ENCODE data around the gene APLP2.
A peak's percentile ranks its signal among the peaks of the same experiment; 100 is the strongest.

Gene APLP2

GRCh38 chr11:130156108-130157022, 86.7 kb downstream of the APLP2 start:
- TF ChIP-seq ESRRG (CRISPR knock-in tag; IDR thresholded peaks at IDR 0.05) = no peak
- no peak for TF ChIP-seq ISL1 (CRISPR knock-in tag; IDR thresholded peaks at IDR 0.05)
- no peak for TF ChIP-seq POU6F1 (CRISPR knock-in tag; IDR thresholded peaks at IDR 0.05; ENCODE audit: borderline replicate concordance, low read depth)
- TF ChIP-seq ZNF8 (CRISPR knock-in tag; IDR thresholded peaks at IDR 0.05) = no peak
- no peak for TF ChIP-seq PATZ1 (CRISPR knock-in tag; IDR thresholded peaks at IDR 0.05; ENCODE audit: borderline replicate concordance)
- no peak for TF ChIP-seq OSR1 (CRISPR knock-in tag; IDR thresholded peaks at IDR 0.05)
- no peak for TF ChIP-seq ARNTL (CRISPR knock-in tag; IDR thresholded peaks at IDR 0.05; ENCODE audit: borderline replicate concordance, low read depth)
- peak; percentile 40 for ATAC-seq

- no peak for TF ChIP-seq OSR1 (CRISPR knock-in tag; IDR thresholded peaks at IDR 0.05)
- no peak for TF ChIP-seq ISL1 (CRISPR knock-in tag; IDR thresholded peaks at IDR 0.05)
- TF ChIP-seq PPARA (CRISPR knock-in tag; IDR thresholded peaks at IDR 0.05; ENCODE audit: borderline replicate concordance) = no peak
- no peak for TF ChIP-seq ESRRG (CRISPR knock-in tag; IDR thresholded peaks at IDR 0.05)
- TF ChIP-seq CSDC2 (CRISPR knock-in tag; IDR thresholded peaks at IDR 0.05) = no peak
- TF ChIP-seq RARB (CRISPR knock-in tag; IDR thresholded peaks at IDR 0.05) = no peak
- TF ChIP-seq BACH2 (CRISPR knock-in tag; IDR thresholded peaks at IDR 0.05; ENCODE audit: borderline replicate concordance) = no peak
- no peak for TF ChIP-seq ZC3H10 (CRISPR knock-in tag; IDR thresholded peaks at IDR 0.05)
- TF ChIP-seq TCF4 (CRISPR knock-in tag; IDR thresholded peaks at IDR 0.05; ENCODE audit: borderline replicate concordance) = no peak
- no peak for TF ChIP-seq CREB5 (CRISPR knock-in tag; IDR thresholded peaks at IDR 0.05; ENCODE audit: low read depth)
- no peak for TF ChIP-seq ZNF8 (CRISPR knock-in tag; IDR thresholded peaks at IDR 0.05)
- TF ChIP-seq SNAI2 (CRISPR knock-in tag; IDR thresholded peaks at IDR 0.05) = no peak
- no peak for TF ChIP-seq GLIS3 (CRISPR knock-in tag; IDR thresholded peaks at IDR 0.05)
- no peak for TF ChIP-seq ZFP3 (CRISPR knock-in tag; IDR thresholded peaks at IDR 0.05)
- no peak for TF ChIP-seq CSRNP3 (CRISPR knock-in tag; IDR thresholded peaks at IDR 0.05)
- TF ChIP-seq ARNTL (CRISPR knock-in tag; IDR thresholded peaks at IDR 0.05; ENCODE audit: borderline replicate concordance, low read depth) = no peak
- no peak for TF ChIP-seq PATZ1 (CRISPR knock-in tag; IDR thresholded peaks at IDR 0.05; ENCODE audit: borderline replicate concordance)
- no peak for TF ChIP-seq ZNF70 (CRISPR knock-in tag; IDR thresholded peaks at IDR 0.05)
- ATAC-seq = peak; percentile 74
Observed at GRCh38 chr11:130157101-130157500, 87.4 kb downstream of the APLP2 start.

GRCh38 chr11:130157840-130158239, 88.1 kb downstream of the APLP2 start:
- no peak for TF ChIP-seq ZC3H10 (CRISPR knock-in tag; IDR thresholded peaks at IDR 0.05)
- TF ChIP-seq TCF4 (CRISPR knock-in tag; IDR thresholded peaks at IDR 0.05; ENCODE audit: borderline replicate concordance) = no peak
- no peak for TF ChIP-seq PATZ1 (CRISPR knock-in tag; IDR thresholded peaks at IDR 0.05; ENCODE audit: borderline replicate concordance)
- no peak for TF ChIP-seq CREB5 (CRISPR knock-in tag; IDR thresholded peaks at IDR 0.05; ENCODE audit: low read depth)
- TF ChIP-seq GLIS3 (CRISPR knock-in tag; IDR thresholded peaks at IDR 0.05) = no peak
- no peak for TF ChIP-seq ARNTL (CRISPR knock-in tag; IDR thresholded peaks at IDR 0.05; ENCODE audit: borderline replicate concordance, low read depth)
- TF ChIP-seq BACH2 (CRISPR knock-in tag; IDR thresholded peaks at IDR 0.05; ENCODE audit: borderline replicate concordance) = no peak
- no peak for ATAC-seq

Data from SK-N-SH treated with all-trans-retinoic acid at 6 μM for 48 hours (cell line).